Gastroesophageal sphincter (tissue), 3 donors: ENCODE data around the gene KRT6B.

Experiments
- EP300 ChIP-seq: sonication (generic); formaldehyde crosslinking; IDR thresholded peaks from one replicate; pipeline ENCODE4 v1.6.1; 2017; ENCODE audit warnings: antibody characterized with exemption, mild to moderate bottlenecking
- POLR2A ChIP-seq, 2 donors: fragments of 450-650 bp; IDR thresholded peaks; one replicate each; pipeline ENCODE4 v1.6.1; 2017; ENCODE audit warnings: antibody characterized with exemption in 2 of 2, mild to moderate bottlenecking in 2 of 2, moderate library complexity in 1 of 2
- POLR2AphosphoS5 ChIP-seq: sonication (generic); formaldehyde crosslinking; IDR thresholded peaks from one replicate; pipeline ENCODE4 v1.6.1; 2017; ENCODE audit warnings: antibody characterized with exemption
- TF ChIP-seq, protein P1 (sequence below), 4 experiments: fragments of 200-600 bp in 2 of 4; fragments of 450-650 bp in 2 of 4; sonication (generic) in 1 of 4; IDR thresholded peaks; one replicate each; pipeline ENCODE4 v1.5.1; 2017 to 2019; ENCODE audit warnings: antibody characterized with exemption in 4 of 4, mild to moderate bottlenecking in 2 of 4, moderate library complexity in 2 of 4

DNA sequence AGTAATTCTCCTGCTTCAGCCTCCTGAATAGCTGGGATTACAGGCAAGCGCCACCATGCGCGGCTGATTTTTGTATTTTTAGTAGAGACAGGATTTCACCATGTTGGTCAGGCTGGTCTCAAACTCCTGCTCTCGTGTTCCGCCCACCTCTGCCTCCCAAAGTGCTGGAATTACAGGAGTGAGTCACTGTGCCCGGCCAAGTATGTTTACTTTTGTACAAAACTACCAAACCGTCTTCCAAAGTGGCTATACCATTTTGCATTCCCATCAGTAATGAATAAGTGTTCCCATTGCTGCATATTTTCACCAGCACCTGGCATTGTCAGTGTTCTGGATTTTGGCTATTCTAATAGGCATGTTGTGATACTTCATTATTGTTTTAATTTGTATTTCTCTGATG is 49.5 kb upstream of the KRT6B start:
- TF ChIP-seq, protein P1, sequence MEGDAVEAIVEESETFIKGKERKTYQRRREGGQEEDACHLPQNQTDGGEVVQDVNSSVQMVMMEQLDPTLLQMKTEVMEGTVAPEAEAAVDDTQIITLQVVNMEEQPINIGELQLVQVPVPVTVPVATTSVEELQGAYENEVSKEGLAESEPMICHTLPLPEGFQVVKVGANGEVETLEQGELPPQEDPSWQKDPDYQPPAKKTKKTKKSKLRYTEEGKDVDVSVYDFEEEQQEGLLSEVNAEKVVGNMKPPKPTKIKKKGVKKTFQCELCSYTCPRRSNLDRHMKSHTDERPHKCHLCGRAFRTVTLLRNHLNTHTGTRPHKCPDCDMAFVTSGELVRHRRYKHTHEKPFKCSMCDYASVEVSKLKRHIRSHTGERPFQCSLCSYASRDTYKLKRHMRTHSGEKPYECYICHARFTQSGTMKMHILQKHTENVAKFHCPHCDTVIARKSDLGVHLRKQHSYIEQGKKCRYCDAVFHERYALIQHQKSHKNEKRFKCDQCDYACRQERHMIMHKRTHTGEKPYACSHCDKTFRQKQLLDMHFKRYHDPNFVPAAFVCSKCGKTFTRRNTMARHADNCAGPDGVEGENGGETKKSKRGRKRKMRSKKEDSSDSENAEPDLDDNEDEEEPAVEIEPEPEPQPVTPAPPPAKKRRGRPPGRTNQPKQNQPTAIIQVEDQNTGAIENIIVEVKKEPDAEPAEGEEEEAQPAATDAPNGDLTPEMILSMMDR (IDR thresholded peaks at IDR 0.05), result no peak
- TF ChIP-seq POLR2A (IDR thresholded peaks at IDR 0.05) (no peak), POLR2AphosphoS5 (no peak), EP300 (no peak)
